Neural cell (in vitro differentiated cells): ENCODE results near the gene GPAT3. TPM values are rescaled to one million over a fixed set of nuclear protein-coding genes. Genes with fewer than 3 reads are reported as not detected.

ENCODE experiments used
- H2AFZ ChIP-seq: fragments of 200-600, 300-800 bp; sonication (generic), shearing (Covaris generic); 2 replicates; pipeline ENCODE4 v1.6.0; 2014; ENCODE audit warnings: low read depth, mild to moderate bottlenecking, antibody characterized with exemption, low read length, moderate library complexity
- H3F3A ChIP-seq: fragments of 200-600 bp; shearing (Covaris generic); 2 replicates; pipeline ENCODE4 v1.6.1; 2016; ENCODE audit warnings: mild to moderate bottlenecking, moderate library complexity, mixed read lengths, antibody characterized with exemption, low read length; ENCODE audit not compliant: insufficient read depth, poor library complexity, severe bottlenecking
- H3K27ac ChIP-seq: fragments of 200-600, 300-800 bp; sonication (generic), shearing (Covaris generic); 2 replicates; pipeline ENCODE4 v1.5.1; 2014; ENCODE audit warnings: mild to moderate bottlenecking, low read length, moderate library complexity
- H3K27me3 ChIP-seq: fragments of 300-800, 200-600 bp; sonication (generic), shearing (Covaris generic); 2 replicates; pipeline ENCODE4 v1.6.0; 2014; ENCODE audit warnings: mild to moderate bottlenecking, low read depth, low read length, moderate library complexity; ENCODE audit not compliant: insufficient read depth
- H3K36me3 ChIP-seq: fragments of 300-800, 200-600 bp; sonication (generic), shearing (Covaris generic); 2 replicates; pipeline ENCODE4 v1.5.1; 2014; ENCODE audit warnings: mild to moderate bottlenecking, antibody characterized with exemption, low read length, moderate library complexity; ENCODE audit not compliant: insufficient read depth
- H3K4me2 ChIP-seq: fragments of 300-800, 200-600 bp; sonication (generic), shearing (Covaris generic); 2 replicates; pipeline ENCODE4 v1.6.0; 2014; ENCODE audit warnings: mild to moderate bottlenecking, low read length
- H3K4me3 ChIP-seq: fragments of 300-800, 200-600 bp; sonication (generic), shearing (Covaris generic); 2 replicates; pipeline ENCODE4 v1.5.1; 2014; ENCODE audit warnings: mild to moderate bottlenecking, low read length, moderate library complexity
- H3K79me2 ChIP-seq: fragments of 200-600 bp; shearing (Covaris generic); replicated peaks from 2 replicates; pipeline ENCODE4 v1.6.0; 2014; ENCODE audit warnings: mild to moderate bottlenecking, low read length, moderate library complexity; ENCODE audit not compliant: insufficient read depth
- H3K9ac ChIP-seq: fragments of 300-800, 200-600 bp; sonication (generic), shearing (Covaris generic); 2 replicates; pipeline ENCODE4 v1.6.1; 2016; ENCODE audit warnings: mild to moderate bottlenecking, low read length, mixed read lengths
- H3K9me2 ChIP-seq: fragments of 200-600 bp; shearing (Covaris generic); 2 replicates; pipeline ENCODE4 v1.6.1; 2016; ENCODE audit warnings: mild to moderate bottlenecking, low read length, mixed read lengths; ENCODE audit not compliant: insufficient read depth
- H3K9me3 ChIP-seq: fragments of 200-600, 300-800 bp; sonication (generic), shearing (Covaris generic); 2 replicates; pipeline ENCODE4 v1.6.1; 2016; ENCODE audit warnings: mild to moderate bottlenecking, mixed run types, low read length, moderate library complexity, mixed read lengths
- H4K20me1 ChIP-seq: fragments of 200-600 bp; shearing (Covaris generic); 2 replicates; pipeline ENCODE4 v1.6.1; 2016; ENCODE audit warnings: mild to moderate bottlenecking, mixed run types; ENCODE audit not compliant: insufficient read depth
- CTCF ChIP-seq: fragments of 450-650 bp; IDR thresholded peaks from 2 replicates; pipeline ENCODE4 v1.5.1; 2014; ENCODE audit warnings: antibody characterized with exemption, mild to moderate bottlenecking, moderate library complexity; ENCODE audit not compliant: poor library complexity, severe bottlenecking
- EP300 ChIP-seq: fragments of 450-650 bp; conservative IDR thresholded peaks from 2 replicates; pipeline ENCODE4 v1.6.1; 2014; ENCODE audit warnings: antibody characterized with exemption, mild to moderate bottlenecking, moderate library complexity; ENCODE audit not compliant: poor library complexity, severe bottlenecking
- EZH2 ChIP-seq: fragments of 200-600, 300-800 bp; shearing (Covaris generic), sonication (generic); IDR thresholded peaks from 2 replicates; pipeline ENCODE4 v1.6.1; 2014; ENCODE audit warnings: antibody characterized with exemption, low read length, borderline replicate concordance, mild to moderate bottlenecking; ENCODE audit not compliant: insufficient read depth, poor library complexity, severe bottlenecking
- MXI1 ChIP-seq: fragments of 450-650 bp; conservative IDR thresholded peaks from 2 replicates; pipeline ENCODE4 v1.6.1; 2014; ENCODE audit warnings: antibody characterized with exemption, mild to moderate bottlenecking; ENCODE audit not compliant: poor library complexity, severe bottlenecking
- POLR2AphosphoS5 ChIP-seq: IDR thresholded peaks from 2 replicates; pipeline ENCODE4 v1.6.1; 2012
- RAD21 ChIP-seq: fragments of 450-650 bp; conservative IDR thresholded peaks from 2 replicates; pipeline ENCODE4 v1.6.1; 2014; ENCODE audit warnings: antibody characterized with exemption, mild to moderate bottlenecking, moderate library complexity
- REST ChIP-seq: IDR thresholded peaks from 2 replicates; pipeline ENCODE4 v1.6.1; 2012; ENCODE audit warnings: borderline replicate concordance
- SMC3 ChIP-seq: fragments of 450-650 bp; conservative IDR thresholded peaks from 2 replicates; pipeline ENCODE4 v1.6.1; 2014; ENCODE audit warnings: antibody characterized with exemption, mild to moderate bottlenecking, moderate library complexity; ENCODE audit not compliant: poor library complexity
- TAF1 ChIP-seq: IDR thresholded peaks from 2 replicates; pipeline ENCODE4 v1.6.1; 2012; ENCODE audit warnings: low read depth
- polyA plus RNA-seq: library from polyadenylated mRNA; depleted of rRNA; stranded (reverse); fragments of >200 nt; gene quantifications from 2 replicates; pipeline ENCODE4 v1.2.3, GENCODE V29; 2014

The GPAT3 gene
- polyA plus RNA-seq, 1 donor from 2014 or later, result not detected

- no peak overlapping the region for H3K9ac ChIP-seq
- no peak overlapping the region for H2AFZ ChIP-seq
- no peaks in the 10 kb centered on the region for H3K9me2 ChIP-seq
- no peak overlapping the region for H3K4me3 ChIP-seq
- H3K27me3 ChIP-seq, result no peaks in the 10 kb centered on the region
- no peak overlapping the region for H3K27ac ChIP-seq
- H3K36me3 ChIP-seq, result no peaks in the 10 kb centered on the region
- H4K20me1 ChIP-seq, result no peaks in the 10 kb centered on the region
- H3K79me2 ChIP-seq, result no peaks in the 10 kb centered on the region
- H3F3A ChIP-seq, result no peaks in the 10 kb centered on the region
- H3K9me3 ChIP-seq, result no peaks in the 10 kb centered on the region
- no peak overlapping the region for H3K4me2 ChIP-seq
- TF ChIP-seq SMC3 (no peak), REST (no peak), RAD21 (no peak), TAF1 (no peak), POLR2AphosphoS5 (no peak), CTCF (no peak), MXI1 (no peak), EZH2 (no peak), EP300 (no peak)
These were observed 77.1 kb downstream of the GPAT3 start for GRCh38 chr4:83613023-83613422.

GRCh38 chr4:83613994-83614393 lies 78.1 kb downstream of the GPAT3 start:
- Histone ChIP-seq H3K36me3 (no peaks in the 10 kb centered on the region), H3K27ac (no peak overlapping the region), H3K9me2 (no peaks in the 10 kb centered on the region), H4K20me1 (no peaks in the 10 kb centered on the region), H3K4me2 (no peak overlapping the region), H3K27me3 (no peaks in the 10 kb centered on the region), H2AFZ (no peak overlapping the region), H3K9ac (no peak overlapping the region), H3K79me2 (no peaks in the 10 kb centered on the region), H3F3A (no peaks in the 10 kb centered on the region), H3K4me3 (no peak overlapping the region), H3K9me3 (no peaks in the 10 kb centered on the region)
- TF ChIP-seq RAD21, result no peak
- no peak for TF ChIP-seq EP300
- no peak for TF ChIP-seq TAF1
- TF ChIP-seq REST, result no peak
- TF ChIP-seq MXI1, result no peak
- no peak for TF ChIP-seq EZH2
- no peak for TF ChIP-seq CTCF
- TF ChIP-seq POLR2AphosphoS5, result no peak
- TF ChIP-seq SMC3, result no peak
